ENCODE data around the gene ARL15.

ARL15 gene

DNA sequence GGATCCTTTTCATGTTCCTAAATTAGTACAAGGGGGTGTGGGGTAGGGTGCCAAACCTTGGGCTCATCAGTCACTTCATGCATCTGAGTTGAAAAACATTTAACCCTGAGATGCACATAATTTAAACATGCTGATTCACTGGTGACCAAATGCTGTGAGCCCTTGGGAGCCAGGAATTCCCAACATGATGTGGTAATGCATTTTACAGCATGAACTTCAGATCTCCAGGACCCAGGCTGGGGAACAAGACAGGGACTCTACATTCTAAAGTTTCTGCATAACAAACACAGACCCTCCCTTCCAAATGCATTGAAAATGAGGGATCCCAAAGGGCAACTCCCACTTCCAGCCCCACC is 427.7 kb downstream of the ARL15 start:
- Histone ChIP-seq H3K27ac (no peak overlapping the region), H3K36me3 (replicated peaks) (no peaks in the 10 kb centered on the region), H3K27me3 (replicated peaks) (no peaks in the 10 kb centered on the region), H3K4me3 (ENCODE audit: low read depth, low read length) (no peak overlapping the region)
- TF ChIP-seq, protein P1, sequence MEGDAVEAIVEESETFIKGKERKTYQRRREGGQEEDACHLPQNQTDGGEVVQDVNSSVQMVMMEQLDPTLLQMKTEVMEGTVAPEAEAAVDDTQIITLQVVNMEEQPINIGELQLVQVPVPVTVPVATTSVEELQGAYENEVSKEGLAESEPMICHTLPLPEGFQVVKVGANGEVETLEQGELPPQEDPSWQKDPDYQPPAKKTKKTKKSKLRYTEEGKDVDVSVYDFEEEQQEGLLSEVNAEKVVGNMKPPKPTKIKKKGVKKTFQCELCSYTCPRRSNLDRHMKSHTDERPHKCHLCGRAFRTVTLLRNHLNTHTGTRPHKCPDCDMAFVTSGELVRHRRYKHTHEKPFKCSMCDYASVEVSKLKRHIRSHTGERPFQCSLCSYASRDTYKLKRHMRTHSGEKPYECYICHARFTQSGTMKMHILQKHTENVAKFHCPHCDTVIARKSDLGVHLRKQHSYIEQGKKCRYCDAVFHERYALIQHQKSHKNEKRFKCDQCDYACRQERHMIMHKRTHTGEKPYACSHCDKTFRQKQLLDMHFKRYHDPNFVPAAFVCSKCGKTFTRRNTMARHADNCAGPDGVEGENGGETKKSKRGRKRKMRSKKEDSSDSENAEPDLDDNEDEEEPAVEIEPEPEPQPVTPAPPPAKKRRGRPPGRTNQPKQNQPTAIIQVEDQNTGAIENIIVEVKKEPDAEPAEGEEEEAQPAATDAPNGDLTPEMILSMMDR (IDR thresholded peaks at IDR 0.05; ENCODE audit: low read depth, low read length, missing control alignments) = no peak
- in situ Hi-C loops (cut with HindIII; ENCODE audit: low pct_ligation_motif_present, low sequenced_read_pairs) = no loop called here
- peak; percentile 5 for DNase-seq

DNA sequence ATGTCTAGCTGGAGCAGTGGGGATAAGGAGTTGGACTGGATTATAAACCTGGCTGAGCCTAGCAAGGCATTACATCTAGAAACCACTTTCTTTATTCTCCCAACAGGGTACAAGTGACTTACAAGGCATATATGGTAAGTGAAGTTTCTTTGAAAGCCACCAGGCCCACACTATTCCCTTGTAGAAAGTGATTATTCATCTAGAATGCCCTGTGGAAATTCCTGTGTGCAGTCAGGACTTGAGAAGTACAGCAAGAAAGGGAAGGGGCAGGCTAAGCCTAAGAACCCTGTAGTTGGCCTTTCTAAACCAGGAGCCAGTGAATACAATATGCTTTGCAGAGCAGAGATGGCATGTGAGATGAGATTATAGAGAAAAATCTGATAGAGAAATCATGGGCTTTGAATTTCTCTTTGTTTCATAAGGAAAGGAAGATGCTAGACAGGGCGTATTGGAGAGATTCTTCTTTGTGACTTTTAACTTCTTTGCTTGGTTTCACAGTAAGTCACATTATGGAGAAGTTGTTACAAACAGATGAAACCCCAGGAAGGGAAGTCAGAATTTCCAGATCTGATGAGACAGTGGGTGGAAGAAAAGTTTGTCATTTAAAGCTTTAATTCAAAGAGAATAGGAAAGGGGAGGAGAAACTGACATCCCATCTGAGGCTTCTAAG is 428.2 kb downstream of the ARL15 start:
- no peaks in the 10 kb centered on the region for H3K36me3 ChIP-seq (replicated peaks)
- TF ChIP-seq, protein P1 (IDR thresholded peaks at IDR 0.05; ENCODE audit: low read depth, low read length, missing control alignments) = no peak
- in situ Hi-C loops (cut with HindIII; ENCODE audit: low pct_ligation_motif_present, low sequenced_read_pairs) = no loop called here
- no peak for DNase-seq
- no peak overlapping the region for H3K4me3 ChIP-seq (ENCODE audit: low read depth, low read length)
- no peak overlapping the region for H3K27ac ChIP-seq
- no peaks in the 10 kb centered on the region for H3K27me3 ChIP-seq (replicated peaks)

DNA sequence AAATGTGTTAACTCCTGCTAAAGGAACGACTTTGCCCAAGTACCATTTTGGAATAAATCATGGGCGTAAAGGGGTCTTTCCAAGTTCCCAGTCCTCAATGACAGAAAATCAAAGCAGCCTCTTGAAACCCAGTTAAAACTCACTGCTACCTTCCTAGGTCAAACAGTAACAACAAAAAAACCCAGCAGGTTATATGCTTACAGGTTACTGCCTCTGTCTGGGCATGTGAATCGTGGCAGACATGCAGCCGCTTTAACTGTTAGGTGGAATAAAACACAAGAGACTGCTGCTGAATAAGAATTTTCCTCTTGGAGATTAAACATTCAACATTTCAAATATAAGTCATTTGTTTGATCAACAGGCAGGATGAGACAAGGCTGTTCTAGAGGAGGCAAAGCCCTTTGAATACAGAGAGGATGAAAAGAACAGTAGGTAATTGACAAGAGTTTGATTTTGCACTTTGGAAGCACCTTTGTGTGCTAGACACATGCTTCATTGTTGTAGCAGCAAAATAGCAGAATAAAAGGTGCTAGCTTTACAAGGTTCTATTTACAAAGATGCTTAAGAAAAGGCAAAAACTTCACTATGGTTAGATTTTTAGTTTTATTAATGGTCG is 430.6 kb downstream of the ARL15 start:
- no peaks in the 10 kb centered on the region for H3K36me3 ChIP-seq (replicated peaks)
- H3K27me3 ChIP-seq (replicated peaks) = no peaks in the 10 kb centered on the region
- H3K4me3 ChIP-seq (ENCODE audit: low read depth, low read length) = no peak overlapping the region
- H3K27ac ChIP-seq = no peak overlapping the region
- no peak for DNase-seq
- TF ChIP-seq, protein P1 (IDR thresholded peaks at IDR 0.05; ENCODE audit: low read depth, low read length, missing control alignments) = no peak
- in situ Hi-C loops (cut with HindIII; ENCODE audit: low pct_ligation_motif_present, low sequenced_read_pairs) = no loop called here

DNA sequence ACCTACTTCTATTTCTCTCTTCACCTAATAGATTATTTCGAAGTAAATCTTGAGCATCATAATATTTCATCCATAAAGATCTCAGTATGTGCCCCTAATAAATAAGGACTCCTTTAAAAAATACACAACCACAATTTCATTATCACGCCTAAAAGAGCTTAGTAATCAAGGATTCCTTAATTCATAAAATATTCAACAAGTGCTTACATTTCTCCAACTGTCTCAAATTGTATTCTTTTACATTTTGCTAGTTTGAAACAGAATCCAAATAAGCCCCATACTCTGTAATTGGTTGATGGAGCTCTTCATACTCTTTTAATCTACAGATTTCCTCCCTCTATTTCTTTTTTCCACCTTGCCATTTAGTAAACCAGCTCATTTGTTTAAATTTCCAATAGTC is 432.4 kb downstream of the ARL15 start:
- Histone ChIP-seq H3K27ac (no peak overlapping the region), H3K27me3 (replicated peaks) (no peaks in the 10 kb centered on the region), H3K4me3 (ENCODE audit: low read depth, low read length) (no peak overlapping the region), H3K36me3 (replicated peaks) (no peaks in the 10 kb centered on the region)
- DNase-seq = no peak
- in situ Hi-C loops (cut with HindIII; ENCODE audit: low pct_ligation_motif_present, low sequenced_read_pairs) = no loop called here
- TF ChIP-seq, protein P1 (IDR thresholded peaks at IDR 0.05; ENCODE audit: low read depth, low read length, missing control alignments) = no peak

DNA sequence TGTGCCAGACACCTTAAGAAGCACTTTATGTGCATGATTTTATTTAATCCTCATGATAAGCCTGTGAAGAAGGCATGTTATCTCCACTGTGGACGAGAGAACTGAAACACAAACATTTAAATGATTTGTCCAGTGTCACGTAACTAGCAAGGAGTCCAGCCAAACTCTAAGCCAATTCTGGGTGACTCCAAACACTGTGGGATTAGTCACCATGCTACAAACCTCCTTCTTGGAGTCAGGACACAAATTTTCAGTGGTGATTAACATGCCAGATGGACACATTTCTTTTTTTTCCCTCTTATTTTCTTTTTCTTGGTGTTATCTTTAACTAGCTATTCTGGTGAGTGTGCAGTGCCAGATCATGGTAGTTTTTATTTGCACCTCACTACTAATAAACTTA is 433.1 kb downstream of the ARL15 start:
- DNase-seq = peak; percentile 73
- Histone ChIP-seq H3K4me3 (ENCODE audit: low read depth, low read length) (no peak overlapping the region), H3K36me3 (replicated peaks) (no peaks in the 10 kb centered on the region), H3K27me3 (replicated peaks) (no peaks in the 10 kb centered on the region), H3K27ac (no peak overlapping the region)
- in situ Hi-C loops (cut with HindIII; ENCODE audit: low pct_ligation_motif_present, low sequenced_read_pairs) = no loop called here
- TF ChIP-seq, protein P1 (IDR thresholded peaks at IDR 0.05; ENCODE audit: low read depth, low read length, missing control alignments) = no peak

DNA sequence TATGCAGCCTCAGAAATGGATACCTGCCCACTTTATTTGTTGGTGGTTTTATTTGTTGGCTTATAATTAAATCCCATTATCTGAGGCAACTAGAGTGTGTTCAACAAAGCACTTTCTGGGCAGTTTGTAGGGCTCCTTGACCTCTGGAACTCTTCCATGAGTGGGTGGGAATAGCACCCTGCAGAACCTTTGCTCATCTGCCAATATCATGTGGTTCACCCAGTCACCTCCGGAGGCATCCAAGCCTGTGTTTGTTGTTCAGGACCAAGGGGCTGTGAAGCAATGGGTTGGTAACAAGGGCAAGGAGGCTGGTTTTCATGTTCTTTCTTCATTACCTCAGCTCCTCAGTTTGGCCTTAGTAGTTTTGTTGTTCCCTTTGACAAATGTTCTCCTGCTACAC is 436.0 kb downstream of the ARL15 start:
- H3K27me3 ChIP-seq (replicated peaks) = no peaks in the 10 kb centered on the region
- H3K4me3 ChIP-seq (ENCODE audit: low read depth, low read length) = no peak overlapping the region
- no peak for DNase-seq
- TF ChIP-seq, protein P1 (IDR thresholded peaks at IDR 0.05; ENCODE audit: low read depth, low read length, missing control alignments) = peak; percentile 38
- in situ Hi-C loops (cut with HindIII; ENCODE audit: low pct_ligation_motif_present, low sequenced_read_pairs) = no loop called here
- H3K36me3 ChIP-seq (replicated peaks) = no peaks in the 10 kb centered on the region
- H3K27ac ChIP-seq = no peak overlapping the region

Data from brain microvascular endothelial cell (primary cell).